Embryonic facial prominence (tissue), 1 donor: ENCODE data around the gene FAM13A.

Source experiments
- DNase-seq: peaks from one replicate; pipeline ENCODE4 v3.0.0-alpha.2; 2016; ENCODE audit errors: extremely low spot score

The FAM13A gene

DNA sequence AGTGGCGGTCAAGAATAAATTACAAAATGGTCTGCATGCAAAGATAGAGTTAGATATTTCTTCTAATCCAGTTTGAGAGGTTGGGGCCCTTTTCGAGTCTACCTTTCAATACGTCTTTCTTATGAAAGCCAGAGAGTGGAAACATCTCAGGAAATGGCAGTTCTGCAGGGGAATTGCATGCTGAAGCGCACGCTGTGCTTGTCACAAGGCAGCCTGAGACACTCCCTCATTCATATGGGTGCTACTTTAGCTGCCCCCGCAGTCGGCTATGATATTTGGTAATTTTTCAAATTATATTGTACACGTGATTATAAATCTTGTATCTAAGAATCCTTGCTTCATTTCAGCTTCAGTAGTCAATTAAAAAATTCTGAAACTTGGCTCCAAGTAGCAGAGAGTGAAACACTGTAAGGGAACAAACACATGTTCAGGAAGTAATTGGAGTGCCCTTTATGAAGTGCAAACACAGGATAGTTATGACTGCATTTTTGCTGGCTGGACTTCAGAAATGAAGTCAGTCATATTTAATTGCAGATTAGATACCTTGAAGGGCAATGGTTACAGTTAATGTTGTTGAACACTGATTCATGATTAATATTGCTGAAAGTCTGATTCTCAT lies 213.8 kb downstream of the FAM13A start:
- no peak for DNase-seq

GRCh38 chr4:88841635-88842034 lies 215.3 kb downstream of the FAM13A start:
- DNase-seq: no peak

DNA sequence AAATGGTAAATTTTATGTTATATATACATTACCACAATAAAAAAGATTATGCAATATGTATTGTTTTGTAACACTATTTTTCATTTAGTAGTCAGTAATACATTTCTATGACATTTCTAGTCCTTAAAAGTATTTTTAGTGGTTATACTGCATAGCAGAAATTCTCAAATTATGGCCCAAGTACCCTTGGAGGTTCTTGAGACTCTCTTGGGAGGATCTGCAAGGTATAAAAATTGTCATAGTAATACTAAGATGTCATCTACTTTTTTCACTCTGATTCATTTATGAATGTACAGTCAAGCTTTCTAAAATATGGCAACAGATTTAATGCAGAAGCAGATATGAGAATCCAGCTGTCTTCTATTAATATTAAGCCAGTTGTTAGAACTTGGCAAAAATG lies 220.8 kb downstream of the FAM13A start:
- no peak for DNase-seq

DNA sequence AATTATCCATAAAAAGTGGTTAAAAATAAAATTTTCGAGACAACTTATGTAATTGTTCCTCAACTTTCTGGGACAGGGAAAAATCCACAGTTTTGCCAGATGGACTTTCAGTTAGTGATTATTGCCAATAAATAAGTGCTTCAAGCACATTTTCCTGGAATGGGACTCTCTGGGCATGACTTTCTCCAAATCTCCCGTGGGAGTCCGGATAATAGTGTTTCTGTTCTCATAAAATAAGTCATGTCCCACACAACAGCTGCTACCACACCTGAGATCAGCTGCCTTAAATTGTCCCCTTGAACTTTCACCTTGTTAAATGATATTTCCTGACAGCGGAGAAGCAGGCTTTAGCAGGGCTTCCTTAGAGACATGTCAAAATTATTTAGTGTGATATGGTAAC lies 226.0 kb downstream of the FAM13A start:
- no peak for DNase-seq

DNA sequence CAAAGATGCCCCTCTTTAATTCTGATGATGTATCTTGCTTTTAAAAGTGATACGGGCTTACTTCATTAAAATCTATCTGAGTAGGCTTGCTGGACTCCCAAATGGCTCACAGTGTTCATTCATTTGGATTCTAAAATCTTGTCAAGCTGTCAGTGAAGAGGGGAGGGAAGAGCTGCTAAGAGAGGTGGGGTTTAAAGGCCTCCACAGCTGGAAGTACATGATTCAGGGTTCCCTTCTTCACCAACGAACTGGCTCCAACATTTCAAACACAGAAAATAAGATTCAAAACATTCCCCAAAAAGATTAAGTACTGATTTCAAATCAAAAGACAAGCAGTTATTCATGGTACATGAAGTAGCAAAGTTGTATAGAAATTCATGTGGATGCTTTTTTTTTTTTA lies 226.4 kb downstream of the FAM13A start:
- no peak for DNase-seq

- no peak for DNase-seq
Observed at GRCh38 chr4:88828842-88829571, 228.0 kb downstream of the FAM13A start.

DNA sequence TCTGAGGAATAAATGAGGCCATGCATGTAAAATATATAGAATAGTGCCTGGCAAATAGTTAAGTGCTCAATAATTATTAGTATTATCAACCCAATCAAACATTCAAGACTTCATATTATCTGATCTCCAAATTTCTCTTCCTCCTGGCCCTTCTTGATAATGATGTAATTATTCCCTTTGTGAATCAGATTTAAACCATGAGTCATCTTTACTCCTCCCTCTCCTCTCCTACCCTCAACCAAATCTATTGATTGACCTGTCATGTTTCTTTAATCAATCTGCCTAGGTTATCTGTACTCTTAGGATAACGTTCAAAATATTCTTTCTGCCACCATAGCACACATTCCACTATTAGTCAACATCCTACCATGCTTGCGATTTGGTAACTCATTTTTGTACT lies 229.5 kb downstream of the FAM13A start:
- DNase-seq: no peak

- no peak for DNase-seq
Observed at GRCh38 chr4:88826771-88827170, 230.2 kb downstream of the FAM13A start.

- DNase-seq: no peak
Observed at GRCh38 chr4:88825931-88826330, 231.1 kb downstream of the FAM13A start.

- peak; percentile 95 for DNase-seq
Observed at GRCh38 chr4:88823058-88823919, 233.7 kb downstream of the FAM13A start.

DNA sequence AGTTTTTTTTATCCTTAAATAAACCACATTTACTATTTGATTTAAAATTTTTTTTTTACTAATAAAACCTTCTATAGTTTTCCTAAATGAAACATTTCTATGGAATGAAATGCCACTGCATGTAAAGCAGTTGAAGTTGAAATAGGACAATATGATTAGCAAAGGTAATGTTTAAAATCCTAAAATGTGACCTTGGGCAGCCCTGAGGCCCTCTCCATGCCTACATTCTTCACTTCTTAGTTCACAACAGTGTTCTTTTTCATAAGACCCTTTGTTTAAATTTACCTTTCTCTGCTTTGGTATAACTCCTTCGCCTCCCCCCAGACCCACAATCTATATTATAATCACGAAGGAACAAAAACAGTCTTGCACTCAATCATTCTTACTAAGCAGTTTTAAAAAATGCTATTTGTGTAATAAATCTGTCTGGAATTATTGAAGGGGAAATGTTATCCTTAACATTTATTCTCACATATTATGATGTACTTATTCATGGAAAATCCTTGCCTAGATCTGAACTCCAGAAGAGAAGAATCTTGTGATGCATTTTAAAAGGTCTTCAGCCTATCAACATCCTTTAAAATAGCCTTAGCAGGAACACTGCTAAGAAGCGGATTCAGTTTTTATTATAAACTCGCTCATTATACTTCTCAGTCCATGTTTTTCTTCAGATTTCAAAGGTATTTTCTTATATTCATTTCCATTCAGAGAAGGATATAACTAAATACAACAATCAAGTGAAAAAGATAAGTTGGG lies 234.8 kb downstream of the FAM13A start:
- DNase-seq: no peak

DNA sequence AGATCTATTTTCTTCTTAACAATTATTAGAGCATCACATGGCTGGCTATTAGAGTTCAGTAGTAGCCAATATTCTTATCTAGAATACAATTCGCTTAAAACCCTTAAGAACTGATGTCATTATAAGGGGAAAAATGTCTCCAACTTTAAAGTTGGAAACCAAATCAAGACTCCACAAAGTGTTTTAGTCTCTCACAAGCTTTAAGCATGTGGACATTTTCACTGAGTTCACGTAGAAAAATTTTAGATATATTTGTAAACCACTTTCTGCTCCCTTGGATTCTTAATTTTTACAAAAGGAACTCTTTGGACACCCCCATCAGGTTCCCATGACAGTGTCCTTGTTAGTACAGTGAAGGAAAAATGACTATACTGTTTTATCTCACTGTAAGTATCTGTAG lies 235.5 kb downstream of the FAM13A start:
- no peak for DNase-seq

GRCh38 chr4:88820698-88821415 lies 236.1 kb downstream of the FAM13A start:
- DNase-seq: no peak

DNA sequence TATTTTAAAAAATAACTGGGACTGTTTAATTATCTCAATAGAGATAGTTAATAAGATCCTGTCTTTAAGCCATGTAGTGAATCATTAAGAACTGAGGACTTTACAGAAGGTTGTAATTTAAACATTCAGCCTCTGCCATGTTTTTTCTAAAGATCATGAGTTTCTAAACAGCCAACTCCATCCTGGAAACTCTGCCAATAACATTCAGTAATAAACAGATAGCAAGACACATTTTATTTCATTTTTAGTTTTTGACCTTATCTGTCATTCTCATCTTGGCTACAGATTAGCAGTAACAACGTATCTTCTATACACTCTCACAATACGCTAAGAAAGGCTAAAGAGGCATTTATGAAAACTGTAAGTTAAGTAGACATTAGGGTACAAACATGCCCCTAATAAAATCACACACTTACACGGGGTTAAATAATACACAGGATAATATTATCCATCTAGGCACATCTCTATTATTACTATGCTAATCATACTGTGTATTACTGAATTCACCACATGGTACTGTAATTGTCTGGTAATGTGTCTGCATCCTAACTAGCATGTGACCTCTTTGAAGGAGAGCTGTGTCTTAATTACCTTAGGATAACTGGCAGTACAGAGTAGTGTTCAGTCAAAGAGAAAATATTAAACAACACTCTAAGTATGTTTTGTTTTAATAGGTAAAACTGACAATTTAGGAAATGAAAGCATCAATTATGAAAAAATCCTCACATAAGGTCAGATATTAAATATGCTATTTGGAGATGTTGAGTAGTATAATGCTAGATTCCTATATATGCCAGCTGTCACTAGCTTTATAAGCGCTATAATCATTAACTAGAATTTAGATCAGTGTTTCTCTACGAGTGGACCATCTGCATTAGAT lies 236.9 kb downstream of the FAM13A start:
- DNase-seq: no peak

DNA sequence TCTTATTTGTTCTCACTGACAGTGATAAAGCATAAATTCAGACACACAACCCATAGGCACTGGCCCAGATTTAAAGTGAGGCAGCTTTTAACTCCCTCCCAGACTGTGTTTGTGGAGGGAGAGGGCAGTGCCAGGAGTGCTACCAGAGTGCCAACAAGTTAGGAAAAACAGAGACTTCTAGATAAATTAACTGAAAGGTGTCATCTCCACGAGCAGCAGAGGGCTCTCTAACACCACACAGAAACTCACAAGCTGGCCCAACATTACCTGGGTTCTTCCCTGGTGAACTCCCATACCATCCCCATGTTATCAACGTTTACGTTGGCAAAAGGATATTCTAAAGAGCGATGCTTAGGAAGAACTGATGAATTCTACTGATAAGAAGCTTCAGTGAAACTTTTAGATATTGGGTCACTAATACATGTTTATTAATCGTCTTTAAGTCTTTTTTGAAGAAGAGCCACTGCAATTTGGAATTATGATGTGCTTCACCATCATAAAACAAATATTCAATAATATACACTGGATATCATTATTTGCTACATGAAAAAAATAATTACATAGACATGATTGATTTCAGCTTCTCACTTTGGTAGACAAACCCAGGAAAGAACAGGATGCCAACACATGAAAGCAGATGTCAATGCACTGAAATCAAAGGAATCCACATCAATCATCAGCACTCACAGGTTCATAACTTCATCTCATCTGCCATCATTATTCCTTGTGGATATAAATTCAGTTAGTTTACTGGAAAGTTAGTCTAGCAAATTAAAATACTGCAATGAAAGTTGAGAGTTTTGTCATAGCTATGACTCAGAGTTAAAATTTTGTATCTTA lies 238.1 kb downstream of the FAM13A start:
- no peak for DNase-seq

DNA sequence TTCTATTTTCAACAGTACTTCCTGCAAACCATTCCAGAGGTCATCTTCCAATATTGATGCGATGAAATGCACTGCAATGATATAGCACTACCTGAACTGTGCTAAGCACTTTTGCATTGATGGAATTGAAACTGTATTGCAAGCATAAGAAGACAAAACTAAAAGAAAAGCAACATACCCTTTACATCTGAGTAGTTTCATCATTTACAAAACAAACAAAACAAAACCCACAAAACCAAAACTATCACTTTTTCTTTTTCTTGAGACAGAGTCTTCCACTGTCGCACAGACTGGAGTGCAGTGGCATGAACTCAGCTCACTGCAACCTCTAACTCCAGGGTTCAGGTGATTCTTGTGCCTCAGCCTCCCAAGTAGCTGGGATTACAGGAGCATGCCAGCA lies 239.2 kb downstream of the FAM13A start:
- DNase-seq: no peak

DNA sequence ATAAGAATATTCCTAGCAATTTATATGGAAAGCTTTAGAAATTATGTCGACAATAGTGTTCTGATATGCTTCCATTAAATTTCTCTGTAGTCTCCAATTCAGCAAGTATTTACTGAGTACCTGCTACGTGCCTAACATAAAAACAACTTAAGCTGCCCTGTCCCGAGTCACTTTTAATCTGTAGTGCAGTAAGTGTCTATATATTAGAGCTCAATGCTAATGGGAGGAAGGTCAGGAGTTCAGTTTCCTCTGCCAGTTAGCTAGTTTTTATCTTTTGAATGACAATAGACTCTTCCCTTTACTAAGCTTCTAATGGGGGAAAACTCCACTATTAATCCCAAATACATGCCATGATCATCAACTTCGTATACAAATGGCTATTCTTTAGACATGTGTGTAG lies 240.6 kb downstream of the FAM13A start:
- DNase-seq: no peak

- DNase-seq: no peak
Observed at GRCh38 chr4:88814043-88814617, 242.9 kb downstream of the FAM13A start.

DNA sequence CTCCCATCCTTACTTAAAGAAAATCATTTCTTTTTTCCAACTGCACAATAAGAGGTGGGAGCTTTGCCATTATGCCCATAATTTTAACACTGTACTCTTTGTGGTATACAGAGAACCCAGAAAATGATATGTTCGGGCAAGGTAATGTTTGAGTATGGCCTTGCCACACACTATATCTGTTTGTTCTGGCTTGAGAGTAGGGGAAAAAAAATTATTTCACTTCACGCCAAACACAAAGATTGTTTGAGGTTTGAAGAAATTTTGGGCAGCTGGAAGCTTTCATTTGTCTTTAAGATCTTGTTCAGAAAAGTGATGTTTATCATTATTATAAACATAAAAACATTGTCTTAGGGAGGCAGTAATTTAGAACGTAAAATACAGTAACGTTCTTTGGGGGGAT lies 244.0 kb downstream of the FAM13A start:
- no peak for DNase-seq
